HG03280 (cell line): ENCODE data around the gene C20orf173.
"Not testable (repeated sequence)": the region's sequence is repeated elsewhere in the genome, so short reads cannot be mapped to it uniquely, and the experiment has no call there.

ENCODE experiments used
- ATAC-seq: cut with Tn5 transposase; IDR thresholded peaks from one replicate; pipeline ENCODE4 v1.9.1; 2021; ENCODE audit warnings: mild to moderate bottlenecking, moderate library complexity; ENCODE audit not compliant: unreplicated experiment

Gene C20orf173

DNA sequence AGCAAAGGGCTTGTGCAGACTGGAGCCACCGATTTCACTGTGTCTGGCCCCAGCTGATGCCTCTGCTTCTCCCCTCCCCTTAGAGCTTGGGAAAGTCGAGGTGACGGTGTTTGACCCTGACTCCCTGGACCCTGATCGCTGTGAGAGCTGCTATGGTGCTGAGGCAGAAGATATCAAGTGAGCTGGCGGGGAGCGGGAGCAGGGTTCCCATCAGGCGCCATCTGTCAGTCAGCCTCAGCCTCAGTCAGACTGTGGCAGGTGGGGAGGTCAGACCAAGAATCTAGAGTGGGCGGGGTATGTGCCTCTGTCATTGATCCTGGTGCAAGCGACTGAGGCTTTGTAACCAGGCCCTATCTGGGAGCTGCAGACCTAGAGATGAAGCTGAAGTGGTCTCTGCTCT lies 17.9 kb upstream of the C20orf173 start:
- no peak for ATAC-seq

- no peak for ATAC-seq
Observed at GRCh38 chr20:35546127-35546526, 16.7 kb upstream of the C20orf173 start.

DNA sequence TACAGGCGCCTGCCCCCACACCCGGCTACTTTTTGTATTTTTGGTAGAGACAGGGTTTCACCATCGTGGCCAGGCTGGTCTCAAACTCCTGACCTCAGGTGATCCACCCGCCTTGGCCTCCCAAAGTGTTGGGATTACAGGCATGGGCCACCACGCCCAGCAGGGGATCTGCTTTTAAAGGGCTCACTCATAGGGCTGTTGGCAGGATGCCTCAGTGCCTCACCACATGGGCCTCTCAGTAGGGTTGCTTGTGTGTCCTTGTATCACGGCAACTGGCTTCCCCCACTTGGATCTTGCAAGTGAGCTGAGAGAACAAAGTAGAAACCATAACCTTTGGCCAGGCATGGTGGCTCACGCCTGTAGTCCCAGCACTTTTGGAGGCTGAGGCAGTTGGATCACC lies 15.5 kb upstream of the C20orf173 start:
- ATAC-seq, result not testable (repeated sequence)

GRCh38 chr20:35544436-35544835 lies 15.0 kb upstream of the C20orf173 start:
- ATAC-seq, result no peak

- no peak for ATAC-seq
Observed at GRCh38 chr20:35542990-35543389, 13.5 kb upstream of the C20orf173 start.

DNA sequence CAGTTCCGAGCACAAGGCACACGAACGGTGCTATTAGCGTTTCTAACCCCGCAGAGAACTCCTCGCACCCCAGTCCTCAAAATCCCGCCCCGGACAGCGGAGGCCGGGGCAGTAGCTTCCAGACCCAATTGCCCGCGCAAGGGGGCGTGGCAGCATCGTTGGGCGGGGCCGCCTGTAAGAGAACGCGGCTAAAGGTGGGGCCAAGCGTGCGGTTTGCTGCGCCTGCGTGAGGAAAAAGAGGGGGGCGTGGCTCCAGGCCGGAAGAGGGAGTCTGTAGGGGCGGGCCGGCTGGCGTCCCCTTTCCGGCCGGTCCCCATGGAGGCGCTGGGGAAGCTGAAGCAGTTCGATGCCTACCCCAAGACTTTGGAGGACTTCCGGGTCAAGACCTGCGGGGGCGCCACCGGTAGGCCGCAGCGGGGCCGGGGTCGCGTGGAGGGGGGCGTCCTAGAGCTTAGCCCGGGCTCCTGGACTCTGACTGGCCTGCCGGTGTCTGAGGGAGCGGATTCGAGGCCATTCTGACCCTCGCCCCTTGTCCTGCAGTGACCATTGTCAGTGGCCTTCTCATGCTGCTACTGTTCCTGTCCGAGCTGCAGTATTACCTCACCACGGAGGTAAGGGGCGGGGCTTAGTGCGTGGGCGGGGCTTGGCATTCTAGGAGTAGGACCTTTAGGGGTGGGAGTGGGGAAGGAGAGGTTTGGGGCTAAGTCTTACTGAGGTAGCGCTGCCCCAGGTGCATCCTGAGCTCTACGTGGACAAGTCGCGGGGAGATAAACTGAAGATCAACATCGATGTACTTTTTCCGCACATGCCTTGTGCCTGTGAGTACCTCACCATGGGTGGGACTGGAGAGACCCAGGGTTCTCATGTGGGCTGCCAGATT lies 12.6 kb upstream of the C20orf173 start, which contains the start of gene ERGIC3:
Gene ERGIC3 (plus strand): TSS at position 296 of the 880 bp plus-strand sequence. CDS start 20 bp downstream, at position 316.
- peak; percentile 94 for ATAC-seq

DNA sequence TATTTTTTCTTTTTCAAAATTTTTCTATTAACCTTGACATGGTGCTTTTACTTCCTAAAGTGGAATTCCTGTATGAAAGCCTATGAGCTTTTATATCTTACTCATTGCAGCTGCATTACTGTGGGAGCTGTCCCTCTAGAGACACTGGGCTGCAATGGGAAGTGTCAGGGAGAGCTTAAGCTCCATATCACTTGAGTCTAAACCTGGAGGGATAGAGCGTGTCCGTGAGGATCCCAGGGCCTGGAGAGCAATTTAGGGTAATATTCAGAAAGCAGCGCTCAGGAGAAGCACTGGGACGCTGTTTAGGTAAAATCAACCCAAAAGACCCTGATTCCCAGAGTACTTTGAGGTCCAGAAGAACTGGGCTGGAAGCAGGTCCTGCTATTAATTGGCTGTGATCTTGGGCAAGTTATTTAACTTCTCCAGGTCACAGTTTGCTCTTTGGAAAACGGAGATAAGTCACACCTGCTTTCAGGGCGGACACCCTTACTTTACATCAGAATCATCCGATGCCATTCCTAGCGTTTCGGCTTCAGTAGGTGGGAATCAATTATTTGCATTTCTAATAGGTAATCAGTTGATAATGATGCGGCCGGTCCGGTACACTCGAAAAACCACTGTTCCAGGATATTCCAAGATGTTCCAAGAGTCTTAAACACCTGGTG lies 11.8 kb upstream of the C20orf173 start:
- no peak for ATAC-seq

GRCh38 chr20:35539756-35540212 lies 10.3 kb upstream of the C20orf173 start:
- no peak for ATAC-seq

- no peak for ATAC-seq
Observed at GRCh38 chr20:35527122-35527769, 2.2 kb downstream of the C20orf173 start.

GRCh38 chr20:35525639-35526038 lies 3.8 kb downstream of the C20orf173 start:
- no peak for ATAC-seq

- ATAC-seq, result no peak
Observed at GRCh38 chr20:35523298-35523888, 6.1 kb downstream of the C20orf173 start.

DNA sequence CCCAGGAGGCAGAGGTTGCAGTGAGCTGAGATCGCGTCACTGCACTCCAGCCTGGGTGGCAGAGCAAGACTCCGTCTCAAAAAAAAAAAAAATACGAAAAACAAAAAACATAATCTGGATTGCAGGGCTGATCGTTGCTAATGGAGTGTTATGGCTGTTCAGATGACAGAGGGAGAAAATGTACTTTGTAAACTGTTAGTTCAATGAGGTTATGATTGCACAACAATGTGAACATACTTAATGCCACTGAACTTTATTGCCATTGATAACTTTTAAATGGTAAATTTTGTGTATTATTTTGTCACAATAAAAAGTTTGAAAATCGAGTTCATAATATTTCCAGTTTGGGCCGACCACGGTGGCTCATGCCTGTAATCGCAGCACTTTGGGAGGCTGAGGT lies 10.5 kb downstream of the C20orf173 start:
- no peak for ATAC-seq

DNA sequence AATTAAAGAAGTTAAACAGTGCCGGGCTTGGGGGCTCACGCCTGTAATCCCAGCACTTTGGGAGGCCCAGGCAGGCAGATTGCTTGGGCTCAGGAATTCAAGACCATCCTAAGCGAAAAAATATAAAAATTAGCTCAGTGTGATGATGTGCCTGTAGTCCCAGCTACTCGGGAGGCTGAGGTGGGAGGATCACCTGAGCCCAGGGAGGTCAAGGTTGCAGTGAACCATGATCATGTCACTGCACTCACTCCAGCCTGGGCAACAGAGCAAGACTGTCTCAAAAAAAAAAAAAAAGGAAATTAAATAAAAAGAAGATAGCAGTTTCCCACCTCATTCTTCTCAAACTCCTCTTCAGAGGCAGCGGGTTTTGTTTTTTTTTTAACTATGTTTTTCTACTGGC lies 11.7 kb downstream of the C20orf173 start:
- not testable (repeated sequence) for ATAC-seq

DNA sequence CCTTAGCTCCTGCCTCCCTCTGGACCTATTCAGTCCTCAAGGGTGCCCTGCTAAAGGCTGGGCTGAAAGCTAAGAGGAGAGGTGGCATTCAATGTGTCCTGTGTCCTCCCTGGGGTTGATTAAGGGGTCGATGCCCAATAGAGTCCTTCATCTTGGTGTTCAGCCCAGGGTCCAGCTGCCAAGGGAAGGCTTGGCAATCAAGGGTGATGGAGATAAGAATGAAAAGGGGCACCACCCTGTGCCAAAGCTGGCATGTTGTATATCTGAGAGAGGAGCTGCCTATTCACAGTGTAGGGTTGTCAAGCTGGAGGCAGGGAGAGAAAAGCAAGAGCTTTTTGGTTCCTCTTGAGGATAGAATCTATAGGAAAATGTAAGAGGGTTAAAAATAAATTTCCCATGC lies 12.3 kb downstream of the C20orf173 start:
- no peak for ATAC-seq

- no peak for ATAC-seq
Observed at GRCh38 chr20:35515949-35516645, 13.4 kb downstream of the C20orf173 start.

GRCh38 chr20:35515341-35515740 lies 14.1 kb downstream of the C20orf173 start:
- ATAC-seq, result no peak

DNA sequence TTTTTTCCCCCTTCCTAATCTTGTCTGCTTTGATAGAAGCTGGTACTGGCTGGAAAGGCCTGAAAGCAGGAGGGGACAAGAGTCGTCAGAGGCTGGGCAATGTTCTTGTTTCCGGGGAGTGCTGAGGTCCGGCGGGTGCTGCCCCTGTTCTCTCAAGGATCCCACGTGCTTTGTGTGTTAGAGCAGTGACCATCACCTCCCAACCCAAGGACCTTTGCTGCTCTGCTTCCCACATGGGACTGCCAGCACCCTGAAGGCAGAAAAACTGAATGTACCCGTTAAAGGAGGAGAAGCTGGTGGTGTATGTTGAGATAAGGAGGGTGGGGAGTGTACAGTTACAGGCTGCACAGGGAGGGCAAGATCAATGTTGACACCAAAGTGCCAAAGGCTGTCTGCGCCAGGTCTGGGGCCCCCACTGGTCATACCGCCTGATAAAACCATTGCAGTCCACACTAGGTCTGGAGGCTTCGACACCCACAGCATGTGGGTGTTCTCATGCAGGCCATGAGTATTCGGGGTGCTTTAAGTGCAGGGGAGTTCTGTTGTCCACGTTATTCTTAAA lies 15.0 kb downstream of the C20orf173 start:
- no peak for ATAC-seq

DNA sequence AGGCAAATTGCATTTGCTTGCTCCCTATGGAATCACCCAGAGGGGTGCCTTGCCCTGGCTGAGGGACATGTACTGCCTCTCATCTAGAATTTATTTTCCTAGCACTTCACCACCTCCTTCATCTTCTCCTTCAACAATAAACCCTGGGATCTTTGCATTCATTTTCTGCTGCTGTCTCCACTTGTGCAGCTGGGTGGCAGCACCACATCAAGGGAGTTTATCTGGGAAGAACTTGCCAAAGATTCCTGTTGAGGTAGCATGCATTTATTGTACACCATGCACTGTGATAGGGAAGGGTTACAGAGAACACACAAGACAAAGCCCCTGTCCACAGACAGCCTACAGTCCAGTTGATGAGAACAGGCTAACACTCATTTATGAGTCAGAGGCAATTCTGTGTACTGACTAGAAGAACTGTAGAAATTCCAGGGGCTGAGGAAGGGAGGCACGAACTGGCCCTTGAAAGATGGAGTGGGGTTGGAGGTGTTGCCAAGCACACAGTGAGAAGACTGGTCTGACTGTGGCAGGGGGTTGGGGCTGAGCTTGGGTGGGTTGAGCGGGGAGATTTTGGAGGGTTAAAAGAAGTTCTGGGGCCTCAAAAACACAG lies 17.5 kb downstream of the C20orf173 start:
- ATAC-seq, result no peak

DNA sequence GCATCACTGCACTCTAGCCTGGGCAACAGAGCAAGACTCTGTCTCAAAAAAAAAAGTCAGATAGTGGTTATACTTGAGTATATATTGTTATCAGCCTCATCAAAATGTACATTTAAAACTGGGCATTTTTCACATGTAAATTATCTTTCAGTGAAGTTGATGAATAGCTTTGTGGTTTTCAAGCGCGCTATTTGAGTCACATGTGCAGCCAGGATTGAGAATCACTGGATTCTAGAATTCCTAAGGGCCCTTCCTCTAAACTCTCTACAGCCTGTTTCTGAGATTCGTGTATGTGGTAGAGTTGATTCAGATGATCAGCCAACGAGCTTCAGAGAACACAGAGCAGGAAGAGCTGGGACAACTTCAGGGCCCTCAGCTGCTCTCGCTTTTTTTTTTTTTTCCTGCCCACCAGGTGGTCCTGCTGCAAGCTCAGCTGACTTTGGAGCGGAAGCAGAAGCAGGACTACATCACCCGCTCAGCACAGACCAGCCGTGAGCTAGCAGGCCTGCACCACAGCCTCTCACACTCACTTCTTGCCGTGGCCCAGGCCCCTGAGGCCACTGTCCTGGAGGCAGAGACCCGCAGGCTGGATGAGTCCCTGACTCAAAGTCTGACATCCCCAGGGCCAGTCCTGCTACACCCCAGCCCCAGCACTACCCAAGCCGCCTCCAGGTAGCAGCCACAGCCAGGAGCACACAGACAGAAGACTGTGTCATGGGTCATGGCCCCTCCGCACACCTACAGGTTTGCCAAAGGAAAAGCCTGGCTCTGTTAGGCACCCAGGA lies 18.3 kb downstream of the C20orf173 start:
- ATAC-seq, result no peak
